H4 (cell line): ENCODE measurements around the gene NOVA2. TPM values are rescaled to one million over a fixed set of nuclear protein-coding genes. Genes with fewer than 3 reads are reported as not detected.
A peak's percentile ranks its signal among the peaks of the same experiment; 100 is the strongest.

ENCODE experiments used
- DNase-seq: peaks from one replicate; pipeline ENCODE4 v3.0.0-alpha.2; 2015; ENCODE audit warnings: low spot score
- total RNA-seq: library from RNA; depleted of rRNA; stranded (reverse); fragments of >200 nt; shearing (Covaris generic); gene quantifications from 2 replicates; pipeline ENCODE4 v1.2.3, GENCODE V29; 2014

The NOVA2 gene
- total RNA-seq, 1 experiment from 2014 or later = 0.19 TPM

DNA sequence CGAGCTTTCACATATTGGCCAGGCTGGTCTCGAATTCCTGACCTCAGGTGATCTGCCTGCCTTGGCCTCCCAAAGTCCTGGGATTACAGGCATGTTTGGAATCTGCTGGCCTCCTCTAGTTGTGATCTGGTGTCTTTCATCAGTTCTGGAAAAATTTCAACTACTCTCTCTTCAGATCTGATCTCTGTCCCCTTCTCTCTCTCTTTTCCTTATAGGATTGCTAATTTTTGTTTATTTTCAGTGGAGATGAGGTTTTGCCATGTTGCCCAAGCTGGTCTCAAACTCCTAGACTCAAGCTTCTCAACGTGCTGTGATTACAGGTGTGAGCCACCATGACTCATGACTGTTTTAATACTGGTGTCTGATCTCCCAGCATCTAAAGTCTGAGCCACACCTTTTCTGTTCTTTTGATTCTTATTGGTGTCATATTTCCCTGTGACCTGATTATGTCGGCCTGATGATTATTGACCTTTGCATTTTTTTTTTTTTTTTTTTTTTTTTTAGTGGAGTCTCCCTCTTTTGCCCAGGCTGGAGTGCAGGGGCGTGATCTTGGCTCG lies 48.7 kb downstream of the NOVA2 start:
- DNase-seq = no peak

- DNase-seq = no peak
Observed at GRCh38 chr19:45922281-45922680, 51.4 kb downstream of the NOVA2 start.

DNA sequence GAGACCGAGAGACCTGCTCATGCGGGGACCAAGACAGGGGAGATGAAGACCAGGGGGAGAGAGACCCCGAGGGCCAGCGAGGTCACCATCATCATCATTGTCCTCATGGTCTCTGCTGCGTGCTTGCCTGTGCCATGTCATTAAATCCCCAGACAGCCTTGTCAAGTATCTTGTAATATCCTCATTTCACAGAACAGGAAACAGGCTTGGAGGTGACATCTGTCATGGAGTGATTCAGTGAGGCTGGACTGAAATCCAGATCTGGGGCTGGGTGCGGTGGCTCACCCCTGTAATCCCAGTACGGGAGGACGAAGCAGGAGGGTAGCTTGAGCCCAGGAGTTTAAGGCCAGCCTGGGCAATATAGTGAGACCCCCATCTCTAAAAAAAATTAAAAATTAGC lies 53.2 kb downstream of the NOVA2 start:
- no peak for DNase-seq

DNA sequence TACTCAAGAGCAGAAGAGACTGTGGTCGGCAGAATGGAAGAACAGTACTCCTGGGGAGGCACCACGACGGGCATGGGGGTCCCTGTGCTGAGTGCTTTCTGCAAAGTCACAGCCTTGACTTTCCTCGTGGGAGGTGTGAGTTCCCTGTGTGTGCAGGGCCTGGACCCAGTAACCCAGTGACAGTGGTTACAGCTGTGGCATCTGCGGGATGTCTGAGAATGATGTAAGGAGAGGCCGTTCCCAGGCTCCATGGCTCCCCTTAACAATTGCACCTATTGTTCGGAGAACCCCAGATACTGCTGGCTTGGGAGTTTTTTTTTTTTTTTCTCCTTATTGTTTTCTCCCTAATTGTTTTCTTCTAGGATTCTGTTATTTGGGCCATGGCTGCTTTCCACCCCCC lies 54.0 kb downstream of the NOVA2 start:
- no peak for DNase-seq

DNA sequence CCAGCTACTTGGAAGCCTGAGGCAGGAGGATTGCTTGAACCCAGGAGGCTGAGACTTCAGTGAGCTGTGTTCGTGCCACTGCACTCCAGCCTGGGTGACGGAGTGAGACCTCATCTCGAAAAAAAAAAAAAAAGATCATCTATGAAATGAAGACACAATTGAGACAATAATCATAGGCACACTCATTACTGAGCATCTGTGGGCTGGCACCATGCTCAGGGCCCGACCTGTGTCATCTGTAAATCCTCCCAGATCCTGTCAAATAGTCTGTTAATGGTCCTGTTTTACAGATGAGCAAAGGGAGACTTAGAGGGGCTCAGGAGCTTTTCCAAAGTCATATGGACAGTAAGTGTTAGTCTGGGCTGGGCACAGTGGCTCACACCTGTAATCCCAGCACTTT lies 54.9 kb downstream of the NOVA2 start:
- no peak for DNase-seq

GRCh38 chr19:45917421-45918091 lies 56.1 kb downstream of the NOVA2 start:
- DNase-seq = no peak

DNA sequence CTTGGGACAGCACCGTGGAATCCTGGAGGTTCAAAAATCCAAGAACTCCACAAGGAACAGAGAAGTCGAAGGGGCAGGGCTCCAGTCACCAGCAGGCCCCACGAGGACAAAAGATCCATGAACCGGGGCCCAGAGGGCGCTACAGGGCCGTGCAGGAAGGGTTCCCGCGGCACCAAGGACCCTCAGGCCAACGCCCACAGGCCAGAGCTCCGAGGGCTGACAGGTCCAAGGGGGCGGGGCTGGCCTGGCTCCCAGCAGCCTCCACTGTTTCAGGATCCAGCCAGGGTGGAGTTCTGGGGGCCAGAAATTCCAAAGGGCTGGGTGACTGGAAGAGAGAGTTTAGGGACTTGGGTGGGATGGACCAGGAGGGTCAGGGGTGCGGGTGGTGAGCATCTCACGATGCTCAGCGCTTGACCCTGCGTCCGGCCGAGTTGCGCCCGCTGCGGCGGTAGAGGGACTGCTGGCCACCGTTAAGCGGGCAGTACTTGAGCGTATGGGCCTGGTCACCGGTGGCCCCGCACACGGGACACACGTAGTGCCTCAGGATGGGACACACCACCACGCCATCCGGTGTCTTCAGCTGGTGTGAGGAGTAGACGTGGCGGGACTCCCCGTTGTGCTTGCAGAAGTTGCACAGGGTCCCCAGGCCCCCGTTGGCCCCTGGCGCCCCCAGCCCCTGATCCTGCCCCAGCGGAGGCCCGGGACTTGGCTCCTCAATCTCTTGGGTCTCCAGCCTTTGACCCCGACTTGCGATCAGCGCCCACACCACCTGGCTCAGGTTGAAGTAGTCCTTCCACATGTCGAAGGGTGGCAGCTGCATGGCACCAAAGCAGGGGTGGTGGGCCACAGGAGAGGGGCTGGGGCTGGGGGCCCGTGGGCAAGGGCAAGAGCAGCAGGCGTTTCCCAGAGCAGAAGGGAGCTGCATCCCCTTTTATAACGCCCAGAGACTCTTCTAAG lies 59.5 kb downstream of the NOVA2 start, which contains the start of gene NANOS2:
Gene NANOS2, minus strand, starts transcription at position 905 of the 957 bp plus-strand sequence. Its CDS starts 85 bp downstream, at position 820.
- DNase-seq = no peak

GRCh38 chr19:45911291-45911690 lies 62.4 kb downstream of the NOVA2 start:
- no peak for DNase-seq

- DNase-seq = no peak
Observed at GRCh38 chr19:45908956-45909355, 64.7 kb downstream of the NOVA2 start.

GRCh38 chr19:45906221-45906620 lies 67.4 kb downstream of the NOVA2 start:
- no peak for DNase-seq

DNA sequence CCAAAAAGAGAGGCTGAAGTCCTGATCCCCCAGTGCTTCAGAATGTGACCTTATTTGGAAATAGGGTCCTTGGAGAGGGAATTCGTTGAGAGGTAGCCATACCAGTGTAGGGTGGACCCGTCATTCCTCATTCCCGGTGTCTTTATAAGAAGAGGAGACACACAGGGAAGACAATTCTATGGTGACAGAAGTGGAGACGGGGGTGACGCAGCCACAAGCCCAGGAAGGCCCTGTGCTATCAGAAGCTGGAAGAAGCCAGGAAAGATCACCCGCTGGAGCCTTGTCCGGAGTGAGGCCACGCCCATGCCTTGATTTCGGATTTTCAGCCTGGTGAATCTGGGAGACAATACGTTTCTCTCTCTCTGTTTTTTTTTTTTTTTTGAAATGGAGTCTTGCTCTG lies 68.7 kb downstream of the NOVA2 start:
- no peak for DNase-seq

GRCh38 chr19:45902651-45903625 lies 70.7 kb downstream of the NOVA2 start:
- DNase-seq = peak; percentile 89

DNA sequence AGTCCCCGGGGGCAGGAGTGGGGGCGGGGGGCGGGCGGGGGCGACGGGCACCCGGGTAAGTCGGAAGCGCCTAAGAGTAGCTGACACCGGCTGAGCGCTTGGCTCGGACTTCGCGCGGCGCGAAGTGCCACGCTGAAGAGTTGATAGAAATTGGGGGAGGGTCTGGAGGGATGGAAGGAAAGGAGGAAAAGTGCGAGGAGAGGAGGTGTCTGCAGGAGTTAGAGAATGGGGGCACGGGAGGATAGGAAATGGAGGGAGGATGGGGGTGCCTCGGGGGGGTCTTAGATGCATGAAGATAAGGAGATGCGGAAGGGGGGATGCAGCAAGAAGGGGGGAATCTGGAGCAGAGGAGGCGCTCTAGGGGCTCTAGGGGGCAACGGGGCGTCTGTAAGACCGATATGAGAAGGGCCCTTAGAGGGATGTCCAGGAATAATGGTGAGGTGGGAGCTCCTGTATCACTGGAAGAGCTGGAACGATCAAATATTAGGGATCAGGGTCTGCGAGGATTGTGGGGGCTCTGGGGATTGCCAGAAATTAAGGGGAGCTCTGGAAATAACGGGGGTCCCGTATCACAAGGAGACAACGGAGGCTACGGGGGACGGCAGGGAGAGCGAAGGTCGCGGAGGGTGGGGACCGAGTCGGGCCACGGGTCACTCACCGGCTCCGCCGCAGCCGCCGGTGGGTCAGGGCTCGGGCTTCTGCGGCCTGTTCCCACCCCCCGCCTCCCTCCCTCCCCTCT lies 71.6 kb downstream of the NOVA2 start, which contains the start of gene MYPOP:
Gene MYPOP, minus strand, starts transcription at position 702 of the 739 bp plus-strand sequence. CDS start 840 bp downstream, outside the sequence.
- DNase-seq = no peak

DNA sequence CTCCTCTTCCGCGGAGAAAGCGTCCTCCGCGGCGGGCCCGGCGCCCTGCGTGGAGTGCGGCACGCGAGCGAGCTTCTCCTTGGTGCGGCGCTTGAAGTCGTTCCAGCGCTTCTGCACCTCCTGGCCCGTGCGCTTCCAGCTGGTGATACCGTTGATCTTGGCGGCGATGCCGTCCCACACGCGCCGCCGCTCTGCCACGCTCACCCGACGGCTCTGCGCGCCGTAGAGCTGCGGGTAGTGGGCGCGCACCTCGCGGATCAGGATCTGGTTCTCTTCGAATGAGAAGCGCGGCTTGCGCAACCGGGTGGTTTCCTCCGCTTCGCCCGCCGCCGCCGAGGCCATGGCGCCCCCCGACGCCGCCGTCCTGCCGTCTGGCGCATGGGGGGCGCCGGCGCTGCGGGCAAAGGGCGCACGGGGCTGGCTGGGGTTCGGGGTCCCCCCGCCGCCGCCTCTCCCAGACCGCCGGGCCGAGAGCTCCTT lies 72.2 kb downstream of the NOVA2 start:
- no peak for DNase-seq

DNA sequence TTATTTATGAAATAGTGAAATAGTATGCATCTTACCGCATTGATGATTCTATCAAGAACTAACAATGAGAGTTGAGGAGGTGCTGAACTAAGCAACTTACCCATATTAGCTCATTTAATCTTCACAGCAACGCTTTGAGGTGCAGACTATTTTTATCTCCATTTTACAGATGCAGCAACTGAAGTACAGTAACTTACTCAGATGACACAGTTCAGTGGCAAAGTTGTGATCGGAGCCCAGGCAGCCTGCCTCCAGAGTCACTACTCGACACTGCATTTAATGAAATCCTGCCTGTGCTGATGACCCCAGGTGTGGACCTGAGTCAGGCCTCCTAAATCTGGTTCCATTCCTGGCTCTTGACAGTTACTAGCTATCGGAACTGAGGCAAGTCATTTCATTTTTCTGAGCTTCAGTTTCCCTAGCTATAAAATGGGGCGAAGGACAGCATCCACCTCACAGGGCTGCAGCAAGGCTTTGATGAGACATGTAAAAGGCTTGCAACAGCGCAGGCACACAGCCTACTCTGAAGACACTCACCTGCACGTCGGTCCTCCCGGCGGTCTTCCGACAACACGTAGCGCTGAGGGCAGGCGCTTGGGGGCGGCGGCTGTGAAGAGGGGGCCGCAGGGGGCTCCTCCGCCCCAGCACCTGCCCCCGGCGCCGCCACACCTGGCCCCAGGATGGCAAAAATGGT lies 72.8 kb downstream of the NOVA2 start:
- no peak for DNase-seq

DNA sequence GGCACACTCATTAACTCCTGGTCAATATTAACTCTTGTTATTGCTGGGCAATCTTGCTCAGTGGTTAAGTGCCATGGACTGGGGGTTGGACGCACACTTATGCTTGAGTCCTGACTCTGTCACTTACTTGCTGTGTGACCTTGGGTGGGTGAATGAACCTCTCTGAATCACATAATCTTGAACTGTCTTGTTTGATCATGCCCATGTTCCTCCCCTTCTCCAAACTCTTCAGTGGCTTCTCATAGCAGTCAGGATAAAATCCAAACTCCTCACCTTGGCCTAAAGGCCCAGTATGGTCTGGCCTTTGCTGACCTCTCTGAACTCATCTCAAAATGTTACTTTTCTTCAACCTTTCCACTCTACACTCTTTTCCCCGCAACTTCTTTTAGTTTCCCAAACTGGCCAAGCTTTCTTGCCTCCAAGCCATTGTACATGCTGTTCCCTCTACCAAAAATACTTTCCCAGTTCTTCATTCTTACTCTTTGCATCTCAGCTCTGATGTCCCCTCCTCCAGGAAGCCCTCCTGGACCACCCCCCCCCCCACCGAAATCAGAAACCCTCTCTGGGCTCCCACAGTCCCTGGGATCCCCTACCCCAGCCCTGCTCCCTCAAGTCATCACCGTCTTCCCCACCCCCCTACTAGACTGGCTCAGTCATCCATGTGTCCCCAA lies 73.6 kb downstream of the NOVA2 start:
- DNase-seq = no peak

GRCh38 chr19:45899253-45899652 lies 74.4 kb downstream of the NOVA2 start:
- DNase-seq = no peak

GRCh38 chr19:45897261-45897812 lies 76.3 kb downstream of the NOVA2 start:
- no peak for DNase-seq
